ENCODE results near the gene ESPN. TPM values are rescaled to one million over a fixed set of nuclear protein-coding genes. Genes with fewer than 3 reads are reported as not detected.

Gene ESPN
- total RNA-seq, 2 experiments from 2014 or later = 2.0 to 3.9 TPM

DNA sequence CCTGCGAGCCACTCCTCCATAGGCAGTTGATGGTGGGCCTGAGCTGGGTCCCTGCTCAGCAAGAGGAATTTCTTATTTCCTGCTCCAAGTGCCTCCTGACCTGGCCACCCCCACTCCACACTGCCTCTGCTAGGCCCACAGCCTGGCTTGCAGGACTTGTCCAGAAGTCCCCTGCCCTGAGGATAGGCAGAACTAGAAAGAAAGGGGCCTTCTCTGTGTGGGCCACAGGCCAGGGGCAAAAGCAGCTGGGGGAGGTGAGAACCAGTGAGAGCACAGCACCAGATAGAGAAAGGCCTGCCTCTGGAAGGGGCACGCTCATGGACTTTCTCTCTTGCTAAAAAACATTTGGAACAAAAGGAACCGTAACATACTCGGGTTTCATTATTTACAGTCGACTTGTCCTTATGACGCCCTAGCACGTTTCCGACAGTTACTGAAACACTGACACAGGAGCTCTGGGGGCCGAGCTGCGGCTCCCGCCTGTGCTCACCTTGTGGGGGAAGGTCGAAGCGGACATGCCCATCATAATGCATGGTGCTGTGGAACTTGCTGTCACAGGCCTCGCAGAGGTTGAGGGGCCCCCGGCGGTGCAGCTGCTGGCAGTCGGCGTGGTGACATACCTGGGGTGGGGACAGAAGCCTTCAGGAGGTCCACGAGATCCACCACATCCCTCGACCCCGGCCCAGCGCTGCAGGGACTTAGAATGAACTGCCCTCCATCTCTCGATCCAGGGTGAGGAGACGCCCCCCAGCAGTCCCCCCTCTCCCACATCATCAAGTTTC is 52.7 kb downstream of the ESPN start:
- Mint-ChIP-seq H3K4me1 (ENCODE audit: low read depth) (peaks cover 8% of the 10 kb centered on the region), H3K36me3 (ENCODE audit: low read depth) (no peaks in the 10 kb centered on the region), H3K27ac (no peak overlapping the region), H3K27me3 (peaks cover 4% of the 10 kb centered on the region), H3K4me3 (no peak overlapping the region), H3K9me3 (no peaks in the 10 kb centered on the region)
- H3K9me3 ChIP-seq (ENCODE audit: control insufficient read depth in 1 of 2, insufficient read depth in 1 of 2, low read length in 2 of 2) = no peaks in the 10 kb centered on the region
- ChIA-PET POLR2A (interaction anchor here (1.3 kb wide), 1 partner anchor 17 kb away, joined by 3 read pairs; no protein-coding TSS in a partner anchor), CTCF (interaction anchor here (1.2 to 1.9 kb wide), 3 partner anchors 11 to 22 kb away, joined by 4 to 8 read pairs (median 5); partner anchors contain the start of genes PLEKHG5 and TNFRSF25)
- no peak for ATAC-seq (ENCODE audit: poor library complexity)
- H3K4me1 ChIP-seq (ENCODE audit: insufficient read depth, low read length) = peaks cover 9% of the 10 kb centered on the region
- H3K36me3 ChIP-seq (ENCODE audit: insufficient read depth, low read length) = no peaks in the 10 kb centered on the region
- TF ChIP-seq, protein P1, sequence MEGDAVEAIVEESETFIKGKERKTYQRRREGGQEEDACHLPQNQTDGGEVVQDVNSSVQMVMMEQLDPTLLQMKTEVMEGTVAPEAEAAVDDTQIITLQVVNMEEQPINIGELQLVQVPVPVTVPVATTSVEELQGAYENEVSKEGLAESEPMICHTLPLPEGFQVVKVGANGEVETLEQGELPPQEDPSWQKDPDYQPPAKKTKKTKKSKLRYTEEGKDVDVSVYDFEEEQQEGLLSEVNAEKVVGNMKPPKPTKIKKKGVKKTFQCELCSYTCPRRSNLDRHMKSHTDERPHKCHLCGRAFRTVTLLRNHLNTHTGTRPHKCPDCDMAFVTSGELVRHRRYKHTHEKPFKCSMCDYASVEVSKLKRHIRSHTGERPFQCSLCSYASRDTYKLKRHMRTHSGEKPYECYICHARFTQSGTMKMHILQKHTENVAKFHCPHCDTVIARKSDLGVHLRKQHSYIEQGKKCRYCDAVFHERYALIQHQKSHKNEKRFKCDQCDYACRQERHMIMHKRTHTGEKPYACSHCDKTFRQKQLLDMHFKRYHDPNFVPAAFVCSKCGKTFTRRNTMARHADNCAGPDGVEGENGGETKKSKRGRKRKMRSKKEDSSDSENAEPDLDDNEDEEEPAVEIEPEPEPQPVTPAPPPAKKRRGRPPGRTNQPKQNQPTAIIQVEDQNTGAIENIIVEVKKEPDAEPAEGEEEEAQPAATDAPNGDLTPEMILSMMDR (IDR thresholded peaks at IDR 0.05) = no peak
- no peak for DNase-seq
- no peak overlapping the region for H3K4me3 ChIP-seq (ENCODE audit: low read length)
- no peaks in the 10 kb centered on the region for H3K27me3 ChIP-seq (ENCODE audit: control insufficient read depth in 1 of 2, insufficient read depth in 2 of 2, low read length in 2 of 2)
- H3K27ac ChIP-seq (ENCODE audit: low read depth in 1 of 2, low read length in 2 of 2) = no peak overlapping the region
- intact Hi-C loops (cut with DNase I, micrococcal nuclease) = loop anchor here in 1 of 2 experiments (5.0 kb wide), 2 partner anchors 35 to 130 kb away; no protein-coding TSS in a partner anchor

DNA sequence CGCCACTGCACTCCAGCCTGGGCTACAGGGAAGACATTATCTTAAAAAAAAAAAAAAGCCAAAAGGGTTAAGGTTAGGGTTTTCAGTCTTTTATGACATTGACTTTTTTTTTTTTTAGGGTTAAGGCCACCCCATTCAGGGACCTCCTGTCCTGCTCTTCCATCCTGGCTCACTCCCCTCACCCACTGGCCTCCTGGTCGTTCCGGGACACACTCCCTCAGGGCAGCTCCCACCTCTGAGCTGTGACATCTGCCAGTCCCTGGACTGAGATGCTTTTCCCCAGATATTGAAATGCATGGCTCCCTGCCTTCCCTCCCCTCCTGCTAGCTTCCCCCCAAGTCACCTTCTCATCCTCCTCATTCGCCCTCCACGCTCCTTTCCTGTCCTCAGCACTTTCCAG is 57.2 kb downstream of the ESPN start:
- ChIA-PET POLR2A (no interaction called here), CTCF (interaction anchor here (1.3 kb wide), 1 partner anchor 23 kb away, joined by 3 read pairs; no protein-coding TSS in a partner anchor)
- Histone ChIP-seq H3K4me3 (ENCODE audit: low read length) (no peak overlapping the region), H3K9me3 (ENCODE audit: control insufficient read depth in 1 of 2, insufficient read depth in 1 of 2, low read length in 2 of 2) (peaks cover 0 to 9% of the 10 kb centered on the region in 2 experiments), H3K27me3 (ENCODE audit: control insufficient read depth in 1 of 2, insufficient read depth in 2 of 2, low read length in 2 of 2) (peaks cover 19 to 21% of the 10 kb centered on the region in 2 experiments), H3K27ac (ENCODE audit: low read depth in 1 of 2, low read length in 2 of 2) (no peak overlapping the region), H3K36me3 (ENCODE audit: insufficient read depth, low read length) (no peaks in the 10 kb centered on the region), H3K4me1 (ENCODE audit: insufficient read depth, low read length) (peaks cover 20% of the 10 kb centered on the region)
- intact Hi-C loops (cut with DNase I, micrococcal nuclease) = no loop called here
- Mint-ChIP-seq H3K9me3 (no peaks in the 10 kb centered on the region), H3K4me1 (ENCODE audit: low read depth) (peaks cover 7% of the 10 kb centered on the region), H3K27me3 (peaks cover 28% of the 10 kb centered on the region), H3K36me3 (ENCODE audit: low read depth) (no peaks in the 10 kb centered on the region), H3K27ac (no peak overlapping the region), H3K4me3 (no peak overlapping the region)
- ATAC-seq (ENCODE audit: poor library complexity) (no peak), DNase-seq (no peak)
- TF ChIP-seq, protein P1 (IDR thresholded peaks at IDR 0.05) = no peak

DNA sequence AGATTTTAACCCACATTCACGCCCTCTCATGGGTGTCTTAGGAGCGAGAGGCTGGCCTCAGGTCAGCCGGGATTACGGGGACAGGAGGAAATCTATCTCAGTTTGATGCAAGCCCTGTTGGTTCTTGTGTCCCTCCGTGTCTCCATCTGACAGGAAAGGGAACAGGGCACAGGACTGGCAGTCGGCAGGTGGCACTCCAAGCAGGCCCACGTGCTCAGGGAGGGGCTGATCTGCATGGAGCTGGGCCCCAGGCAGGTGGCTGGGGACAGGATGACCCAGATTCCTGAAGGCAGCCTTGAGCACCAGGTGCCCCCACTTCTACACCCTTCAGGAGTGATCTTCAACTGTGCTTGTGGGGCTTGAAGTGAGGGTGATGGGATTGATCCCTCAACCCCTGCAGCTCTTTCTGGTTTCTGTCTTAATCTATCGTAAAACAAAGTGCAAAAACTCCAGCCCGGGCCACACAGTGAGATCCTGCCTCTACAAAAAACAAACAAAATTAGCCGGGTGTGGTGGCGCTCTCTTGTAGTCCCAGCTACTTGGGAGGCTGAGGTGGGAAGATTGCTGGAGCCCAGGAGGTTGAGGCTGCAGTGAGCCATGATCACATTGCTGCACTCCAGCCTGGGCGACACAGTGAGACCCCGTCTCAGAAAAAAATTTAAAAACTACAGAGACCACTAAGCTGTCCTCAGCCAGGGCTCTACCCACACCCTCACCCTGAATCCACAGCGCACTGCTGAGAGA is 58.6 kb downstream of the ESPN start:
- Histone ChIP-seq H3K36me3 (ENCODE audit: insufficient read depth, low read length) (no peaks in the 10 kb centered on the region), H3K27ac (ENCODE audit: low read depth in 1 of 2, low read length in 2 of 2) (no peak overlapping the region), H3K9me3 (ENCODE audit: control insufficient read depth in 1 of 2, insufficient read depth in 1 of 2, low read length in 2 of 2) (peaks cover 0 to 9% of the 10 kb centered on the region in 2 experiments), H3K27me3 (ENCODE audit: control insufficient read depth in 1 of 2, insufficient read depth in 2 of 2, low read length in 2 of 2) (peaks cover 19 to 21% of the 10 kb centered on the region in 2 experiments), H3K4me1 (ENCODE audit: insufficient read depth, low read length) (peaks cover 22% of the 10 kb centered on the region), H3K4me3 (ENCODE audit: low read length) (no peak overlapping the region)
- Mint-ChIP-seq H3K4me1 (ENCODE audit: low read depth) (peaks cover 7% of the 10 kb centered on the region), H3K36me3 (ENCODE audit: low read depth) (no peaks in the 10 kb centered on the region), H3K27me3 (peaks cover 39% of the 10 kb centered on the region), H3K27ac (no peak overlapping the region), H3K9me3 (no peaks in the 10 kb centered on the region), H3K4me3 (no peak overlapping the region)
- TF ChIP-seq, protein P1 (IDR thresholded peaks at IDR 0.05) = no peak
- POLR2A ChIA-PET = no interaction called here
- CTCF ChIA-PET = no interaction called here
- intact Hi-C loops (cut with DNase I, micrococcal nuclease) = no loop called here
- ATAC-seq (ENCODE audit: poor library complexity) = no peak
- no peak for DNase-seq
